ENCODE measurements around the gene CXADR. TPM values are rescaled to one million over a fixed set of nuclear protein-coding genes. Genes with fewer than 3 reads are reported as not detected.

CXADR gene
- total RNA-seq, 1 experiment from 2014 or later = 152 TPM

DNA sequence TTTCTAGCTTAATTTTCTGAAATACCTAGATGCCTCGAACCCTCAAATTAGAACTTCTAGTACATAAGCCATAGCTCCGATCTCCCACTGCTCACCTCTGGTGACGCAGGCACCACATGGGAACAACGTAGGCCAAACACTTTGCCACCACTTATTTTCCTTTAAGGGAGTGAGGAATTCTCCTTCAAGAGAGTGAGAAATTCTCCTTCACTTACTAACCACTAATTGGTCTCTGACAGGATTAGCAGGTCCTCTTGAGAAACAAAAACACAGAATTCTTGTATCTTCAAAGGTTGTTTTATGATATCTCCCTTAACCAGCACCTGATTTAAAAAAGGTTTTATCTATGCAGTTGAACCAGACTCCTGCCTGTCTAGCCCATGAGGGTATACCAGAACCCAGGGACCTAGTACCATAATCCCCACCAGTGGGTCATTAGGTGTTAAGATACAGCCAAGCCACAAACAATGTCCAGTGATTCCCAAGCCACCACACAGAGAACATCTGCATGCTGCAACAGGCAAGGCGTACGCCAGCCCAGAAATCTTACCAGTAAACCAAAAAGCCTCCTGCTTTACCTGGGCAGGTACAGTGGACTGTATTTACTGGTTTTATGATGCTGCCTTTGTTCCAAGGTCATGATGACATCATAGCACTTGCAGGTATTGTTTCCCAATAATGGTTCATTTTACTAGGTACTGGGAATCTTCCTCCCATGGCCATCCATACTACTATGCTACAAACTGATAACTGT, 20.3 kb upstream of the CXADR start:
- no peaks in the 10 kb centered on the region for H3K36me3 Mint-ChIP-seq (ENCODE audit: insufficient read depth in 1 of 3, low read depth in 3 of 3)
- H3K27me3 Mint-ChIP-seq (ENCODE audit: low read depth) = no peaks in the 10 kb centered on the region
- H2AFZ ChIP-seq (ENCODE audit: low read length) = no peak overlapping the region
- no peak overlapping the region for H3K18ac ChIP-seq (ENCODE audit: insufficient read length, low read depth, low read length)
- no peaks in the 10 kb centered on the region for H3K9me3 Mint-ChIP-seq
- no peak overlapping the region for H3K9ac ChIP-seq (ENCODE audit: extremely low read depth, insufficient read length, low read length)
- H2AK5ac ChIP-seq (ENCODE audit: insufficient read length, low read length) = no peak overlapping the region
- H4K5ac ChIP-seq (ENCODE audit: insufficient read length, low read depth, low read length) = no peak overlapping the region
- H4K91ac ChIP-seq (ENCODE audit: insufficient read length, low read depth, low read length) = no peak overlapping the region
- H2BK20ac ChIP-seq (ENCODE audit: low read depth, low read length, poor library complexity, severe bottlenecking) = no peak overlapping the region
- no peak overlapping the region for H3K4ac ChIP-seq (ENCODE audit: low read depth, low read length)
- H3K4me1 ChIP-seq (ENCODE audit: insufficient read depth, low read length) = no peaks in the 10 kb centered on the region
- DNase-seq = no peak
- H3K23ac ChIP-seq (ENCODE audit: insufficient read length, low read depth, low read length) = no peak overlapping the region
- H4K20me1 ChIP-seq (ENCODE audit: control insufficient read depth, insufficient read depth, insufficient read length) = no peaks in the 10 kb centered on the region
- no peak overlapping the region for H3K4me2 ChIP-seq (ENCODE audit: insufficient read depth, insufficient read length, low read length)
- no peak overlapping the region for H3K27ac Mint-ChIP-seq
- H4K8ac ChIP-seq (replicated peaks; ENCODE audit: insufficient read length, low read depth, low read length) = no peak overlapping the region
- no peak overlapping the region for H3T11ph ChIP-seq (ENCODE audit: low read length)
- no CpG with 5 or more reads among the region's 6 CpGs for WGBS (ENCODE audit: extremely low coverage, insufficient read length, low lambda C conversion rate)
- no peaks in the 10 kb centered on the region for H3K79me2 ChIP-seq (ENCODE audit: insufficient read depth, low read length)
- H3K56ac ChIP-seq (ENCODE audit: insufficient read length, low read depth, low read length) = no peak overlapping the region
- H3K4me1 Mint-ChIP-seq = no peaks in the 10 kb centered on the region
- H3K79me1 ChIP-seq (ENCODE audit: insufficient read depth, low read depth, low read length, poor library complexity, severe bottlenecking) = no peaks in the 10 kb centered on the region
- no peak overlapping the region for H2BK15ac ChIP-seq (ENCODE audit: low read depth, low read length)
- no peak overlapping the region for H2BK120ac ChIP-seq (ENCODE audit: low read depth, low read length, poor library complexity, severe bottlenecking)
- no peaks in the 10 kb centered on the region for H3K9me3 ChIP-seq (ENCODE audit: control insufficient read depth, low read depth, low read length)
- TF ChIP-seq, protein P1, sequence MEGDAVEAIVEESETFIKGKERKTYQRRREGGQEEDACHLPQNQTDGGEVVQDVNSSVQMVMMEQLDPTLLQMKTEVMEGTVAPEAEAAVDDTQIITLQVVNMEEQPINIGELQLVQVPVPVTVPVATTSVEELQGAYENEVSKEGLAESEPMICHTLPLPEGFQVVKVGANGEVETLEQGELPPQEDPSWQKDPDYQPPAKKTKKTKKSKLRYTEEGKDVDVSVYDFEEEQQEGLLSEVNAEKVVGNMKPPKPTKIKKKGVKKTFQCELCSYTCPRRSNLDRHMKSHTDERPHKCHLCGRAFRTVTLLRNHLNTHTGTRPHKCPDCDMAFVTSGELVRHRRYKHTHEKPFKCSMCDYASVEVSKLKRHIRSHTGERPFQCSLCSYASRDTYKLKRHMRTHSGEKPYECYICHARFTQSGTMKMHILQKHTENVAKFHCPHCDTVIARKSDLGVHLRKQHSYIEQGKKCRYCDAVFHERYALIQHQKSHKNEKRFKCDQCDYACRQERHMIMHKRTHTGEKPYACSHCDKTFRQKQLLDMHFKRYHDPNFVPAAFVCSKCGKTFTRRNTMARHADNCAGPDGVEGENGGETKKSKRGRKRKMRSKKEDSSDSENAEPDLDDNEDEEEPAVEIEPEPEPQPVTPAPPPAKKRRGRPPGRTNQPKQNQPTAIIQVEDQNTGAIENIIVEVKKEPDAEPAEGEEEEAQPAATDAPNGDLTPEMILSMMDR (conservative IDR thresholded peaks at IDR 0.05) = no peak
- no peaks in the 10 kb centered on the region for H3K23me2 ChIP-seq (ENCODE audit: insufficient read length, low read depth, low read length, poor library complexity, severe bottlenecking)
- no peak overlapping the region for H3K27ac ChIP-seq (ENCODE audit: insufficient read length, low read depth, low read length)
- H3K27me3 ChIP-seq (ENCODE audit: insufficient read depth, low read length) = no peaks in the 10 kb centered on the region
- H2BK5ac ChIP-seq (ENCODE audit: insufficient read length, low read length) = no peak overlapping the region
- no peak overlapping the region for H3K4me3 Mint-ChIP-seq
- no peak overlapping the region for H2BK12ac ChIP-seq (ENCODE audit: insufficient read length, low read depth, low read length)
- H3K14ac ChIP-seq (ENCODE audit: insufficient read depth, low read length) = no peak overlapping the region

Measured in H9 (cell line).